Activated CD8-positive, alpha-beta memory T cell treated with anti-CD3 and anti-CD28 coated beads, Interleukin-2, amount 10 ng/mL, durations not matched to agents 7 days and 5 days (primary cell): ENCODE results near the gene MAD1L1. TPM values are rescaled to one million over a fixed set of nuclear protein-coding genes. Genes with fewer than 3 reads are reported as not detected.

ENCODE experiments used
- ATAC-seq: fragments of 150-1000 bp; cut with Tn5 transposase; one replicate; pipeline ENCODE4 v1.10.0; 2021; ENCODE audit warnings: moderate library complexity
- CTCF ChIA-PET: fragments of 350-600 bp; sonication (Branson Sonifier 250); formaldehyde crosslinking; loops from one replicate; lab custom pipeline; 2021; ENCODE audit warnings: antibody characterized with exemption; lab: Charles Lee
- DNase-seq: peaks from one replicate; pipeline ENCODE4 v3.0.0-alpha.2; 2020
- H3K27ac Mint-ChIP-seq: one replicate; pipeline ENCODE4 v1.8.0; 2021; ENCODE audit warnings: mild to moderate bottlenecking, mixed read lengths
- H3K27me3 Mint-ChIP-seq: one replicate; pipeline ENCODE4 v1.8.0; 2021; ENCODE audit warnings: mixed read lengths
- H3K36me3 Mint-ChIP-seq: one replicate; pipeline ENCODE4 v1.8.0; 2021; ENCODE audit warnings: mild to moderate bottlenecking, mixed read lengths
- H3K4me1 Mint-ChIP-seq: one replicate; pipeline ENCODE4 v1.8.0; 2021; ENCODE audit warnings: mixed read lengths
- H3K4me3 Mint-ChIP-seq: one replicate; pipeline ENCODE4 v1.8.0; 2021; ENCODE audit warnings: mild to moderate bottlenecking, moderate library complexity, mixed read lengths
- H3K9me3 Mint-ChIP-seq: one replicate; pipeline ENCODE4 v1.8.0; 2022; ENCODE audit warnings: low read depth, mixed read lengths
- total RNA-seq, 2 experiments: library from RNA; stranded (reverse); gene quantifications; one replicate each; pipeline ENCODE4 v1.2.3, GENCODE V29; 2021

MAD1L1 gene
- total RNA-seq, 2 experiments from 2014 or later = 60.0 to 97.7 TPM

DNA sequence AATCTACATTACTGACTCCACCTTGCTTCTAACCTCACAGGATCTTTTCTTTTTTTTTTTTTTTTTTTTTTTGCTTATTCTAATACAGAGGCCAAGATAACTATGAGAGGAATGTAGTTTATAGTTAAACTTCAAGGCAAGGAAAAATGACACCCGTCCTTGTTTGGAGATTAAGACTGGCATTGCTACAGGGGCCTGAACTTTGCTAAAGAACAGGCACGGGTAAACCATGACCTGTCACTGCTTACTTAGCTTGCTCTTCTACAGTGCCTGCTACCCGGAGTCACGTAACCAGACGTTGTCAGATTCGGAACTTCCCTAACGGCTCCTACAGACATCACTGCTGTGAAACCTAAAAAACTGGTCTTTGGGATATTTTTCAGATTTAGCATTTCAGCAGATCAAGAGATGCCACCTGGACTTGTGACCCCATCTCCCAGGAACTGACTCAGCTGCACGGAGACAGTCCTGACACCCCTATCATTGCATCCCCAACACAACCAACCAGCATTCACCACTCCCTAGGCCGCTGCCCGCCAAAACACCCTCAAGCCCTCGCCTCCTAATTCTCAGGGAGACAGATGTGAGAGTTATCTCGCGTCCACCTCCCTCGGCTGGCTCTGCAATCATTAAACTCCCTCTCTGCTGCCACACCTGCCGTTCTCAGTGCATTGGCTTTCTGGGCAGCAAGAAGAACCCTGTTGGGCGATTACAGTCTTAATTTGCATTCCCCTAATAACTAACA lies 27.5 kb downstream of the MAD1L1 start:
- DNase-seq = no peak
- Mint-ChIP-seq H3K27ac (no peak overlapping the region), H3K4me1 (peaks cover 2% of the 10 kb centered on the region), H3K27me3 (no peaks in the 10 kb centered on the region), H3K4me3 (no peak overlapping the region), H3K36me3 (peaks cover 2% of the 10 kb centered on the region), H3K9me3 (no peaks in the 10 kb centered on the region)
- CTCF ChIA-PET = interaction anchor here (0.5 kb wide), 1 partner anchor 417 kb away, joined by 3 read pairs; no protein-coding TSS in a partner anchor
- no peak for ATAC-seq

DNA sequence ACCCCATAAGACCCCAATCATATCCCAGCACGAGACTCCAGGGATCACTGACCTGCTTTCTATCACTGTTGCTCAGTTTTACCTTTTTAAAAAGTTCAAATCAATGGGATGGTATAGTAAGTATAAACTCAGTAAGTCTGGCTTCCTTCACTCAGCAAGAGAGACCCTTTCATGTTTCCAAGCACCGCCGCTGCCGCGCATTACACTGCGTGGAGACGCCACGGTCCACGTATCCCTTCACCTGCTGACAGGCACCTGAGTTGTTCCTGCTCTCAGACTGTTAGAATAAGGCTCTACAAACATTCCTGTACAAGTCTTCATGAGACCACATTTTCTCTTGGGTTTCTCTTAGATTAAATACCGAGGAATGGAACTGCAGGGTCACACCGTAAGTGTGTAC lies 28.3 kb downstream of the MAD1L1 start:
- Mint-ChIP-seq H3K4me1 (no peaks in the 10 kb centered on the region), H3K4me3 (no peak overlapping the region), H3K27me3 (no peaks in the 10 kb centered on the region), H3K9me3 (no peaks in the 10 kb centered on the region), H3K36me3 (peaks cover 3% of the 10 kb centered on the region), H3K27ac (no peak overlapping the region)
- CTCF ChIA-PET = interaction anchor here (1.5 kb wide), 1 partner anchor 10 kb away, joined by 5 read pairs; no protein-coding TSS in a partner anchor
- no peak for DNase-seq
- no peak for ATAC-seq

DNA sequence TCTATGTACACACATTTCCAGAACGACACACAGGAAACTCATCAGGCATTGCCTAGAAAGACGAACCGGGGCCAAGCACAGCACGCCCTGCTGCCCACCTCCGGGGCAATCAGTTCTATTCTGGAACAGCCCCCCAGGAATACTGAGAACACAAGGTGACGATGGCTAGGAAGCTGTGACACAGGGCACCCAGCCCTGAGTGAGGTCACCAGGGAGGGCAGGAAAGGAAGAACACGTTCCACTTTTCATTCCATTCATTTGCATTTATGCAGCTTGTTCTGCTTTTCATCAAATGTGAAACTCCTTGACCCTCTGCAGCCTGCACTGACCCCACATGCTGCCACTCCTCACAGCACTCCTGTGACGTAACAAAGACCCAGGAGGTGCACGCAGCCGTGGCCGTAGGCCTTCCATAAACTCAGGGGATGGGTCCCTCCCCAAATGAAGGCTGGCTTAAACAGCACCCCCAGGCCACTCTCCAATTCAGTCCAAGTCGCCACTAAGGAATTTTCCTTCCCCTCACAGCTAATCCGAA lies 28.9 kb downstream of the MAD1L1 start:
- CTCF ChIA-PET = interaction anchor here (1.5 kb wide), 1 partner anchor 9 kb away, joined by 5 read pairs; no protein-coding TSS in a partner anchor
- ATAC-seq (no peak), DNase-seq (no peak)
- no peaks in the 10 kb centered on the region for H3K27me3 Mint-ChIP-seq
- no peaks in the 10 kb centered on the region for H3K9me3 Mint-ChIP-seq
- H3K27ac Mint-ChIP-seq = no peak overlapping the region
- no peak overlapping the region for H3K4me3 Mint-ChIP-seq
- H3K4me1 Mint-ChIP-seq = no peaks in the 10 kb centered on the region
- peaks cover 3% of the 10 kb centered on the region for H3K36me3 Mint-ChIP-seq

DNA sequence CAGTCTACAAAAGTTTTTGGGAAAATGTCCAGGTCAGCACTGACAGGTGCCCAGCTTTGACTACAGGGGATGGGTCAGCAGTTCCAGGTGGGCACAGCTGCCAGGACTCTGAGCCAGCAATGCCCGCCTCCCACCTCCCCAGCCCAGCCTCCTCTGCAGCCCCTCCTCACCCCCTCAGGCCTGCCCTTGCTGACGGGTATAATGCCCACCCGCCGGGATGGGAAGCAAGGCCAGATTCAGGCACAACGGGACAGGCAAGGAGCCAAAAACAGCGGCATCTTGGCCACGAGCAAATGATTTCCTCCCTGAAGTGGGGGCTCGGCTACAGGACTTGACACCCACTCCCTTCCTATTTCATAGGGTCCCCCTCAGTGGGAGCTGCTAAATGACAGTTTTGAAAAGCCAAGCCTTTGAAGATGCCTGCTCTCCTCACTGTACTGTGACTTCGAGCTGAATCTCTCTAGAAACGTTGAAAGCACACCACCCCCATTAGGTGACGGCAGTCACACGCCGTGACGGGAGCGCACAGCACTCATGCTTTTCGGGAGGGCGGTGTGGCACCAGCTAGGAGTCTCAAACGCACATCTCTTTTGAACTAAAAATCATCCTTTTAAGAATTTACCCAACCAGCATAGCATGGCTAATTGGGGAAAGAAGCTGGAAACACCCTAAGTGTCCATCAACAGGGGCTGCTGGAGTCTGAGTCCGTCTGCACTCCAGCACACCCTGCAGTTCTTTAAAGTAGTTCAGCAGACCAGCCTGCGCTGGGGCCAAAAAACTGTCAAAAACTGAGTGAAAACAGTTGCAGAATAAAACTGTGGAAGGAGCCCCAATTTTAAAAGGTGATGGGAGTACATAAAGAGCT lies 29.6 kb downstream of the MAD1L1 start:
- no peak for ATAC-seq
- DNase-seq = no peak
- H3K27me3 Mint-ChIP-seq = no peaks in the 10 kb centered on the region
- H3K4me1 Mint-ChIP-seq = no peaks in the 10 kb centered on the region
- CTCF ChIA-PET = interaction anchor here (0.6 to 1.5 kb wide), 2 partner anchors 8 to 12 kb away, joined by 3 to 5 read pairs; no protein-coding TSS in a partner anchor
- no peak overlapping the region for H3K4me3 Mint-ChIP-seq
- H3K27ac Mint-ChIP-seq = no peak overlapping the region
- peaks cover 3% of the 10 kb centered on the region for H3K36me3 Mint-ChIP-seq
- H3K9me3 Mint-ChIP-seq = no peaks in the 10 kb centered on the region

DNA sequence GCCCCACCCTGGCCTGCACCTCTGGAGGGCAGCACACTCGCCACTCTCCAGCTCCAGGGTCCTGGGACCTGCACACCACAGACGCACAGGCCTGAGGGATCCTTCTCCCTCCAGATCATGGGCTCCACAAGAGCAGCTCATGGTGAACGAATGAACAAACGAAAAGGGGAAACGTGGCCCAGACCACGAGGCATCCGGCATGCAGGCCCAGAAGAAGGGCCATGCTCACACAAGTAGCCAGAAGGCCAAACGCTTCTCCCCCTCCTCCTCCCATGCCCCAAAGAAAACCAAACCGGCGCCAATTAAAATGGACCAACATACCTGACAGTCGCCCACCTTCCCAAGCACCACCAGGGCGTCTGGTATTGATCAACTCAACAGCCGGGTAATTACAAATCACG lies 30.4 kb downstream of the MAD1L1 start:
- DNase-seq = no peak
- H3K4me1 Mint-ChIP-seq = no peaks in the 10 kb centered on the region
- ATAC-seq = no peak
- peaks cover 3% of the 10 kb centered on the region for H3K36me3 Mint-ChIP-seq
- no peak overlapping the region for H3K27ac Mint-ChIP-seq
- H3K27me3 Mint-ChIP-seq = no peaks in the 10 kb centered on the region
- no peak overlapping the region for H3K4me3 Mint-ChIP-seq
- CTCF ChIA-PET = no interaction called here
- H3K9me3 Mint-ChIP-seq = no peaks in the 10 kb centered on the region

DNA sequence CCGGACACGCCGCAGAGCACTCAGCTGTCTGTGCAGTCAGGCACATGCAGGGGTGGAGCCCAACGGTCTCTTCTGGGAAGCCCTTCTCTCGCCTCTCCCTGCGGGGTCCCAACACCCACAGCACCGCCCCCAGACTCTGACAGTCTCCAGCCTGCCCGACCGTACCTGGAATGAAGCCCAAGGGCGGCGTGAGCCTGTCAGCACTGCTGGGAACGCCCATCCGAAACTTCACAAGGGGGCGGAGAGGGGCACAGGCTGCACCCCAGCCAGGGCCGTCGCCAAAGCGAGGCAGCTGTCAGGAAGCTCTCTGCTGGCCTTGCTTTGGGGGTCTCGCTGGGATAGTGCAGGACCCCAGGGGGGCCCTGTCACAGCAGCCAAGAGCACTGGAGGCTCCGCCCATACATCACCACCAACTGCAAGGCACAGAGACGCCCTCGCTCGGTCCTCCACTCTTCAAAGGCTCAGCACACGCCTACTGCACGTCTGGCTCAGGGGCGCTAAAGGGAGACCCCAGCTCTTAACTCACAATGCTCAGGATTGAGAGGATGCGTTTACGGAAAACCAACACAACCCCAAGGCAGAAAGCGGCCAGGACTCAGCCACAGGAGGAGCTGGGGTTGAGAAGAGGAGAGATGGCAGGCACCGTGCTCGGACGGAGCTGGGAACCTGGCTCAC lies 30.9 kb downstream of the MAD1L1 start:
- ATAC-seq = no peak
- no peak for DNase-seq
- H3K27me3 Mint-ChIP-seq = no peaks in the 10 kb centered on the region
- no peaks in the 10 kb centered on the region for H3K9me3 Mint-ChIP-seq
- H3K4me3 Mint-ChIP-seq = no peak overlapping the region
- H3K36me3 Mint-ChIP-seq = peaks cover 7% of the 10 kb centered on the region
- H3K4me1 Mint-ChIP-seq = no peaks in the 10 kb centered on the region
- H3K27ac Mint-ChIP-seq = no peak overlapping the region
- CTCF ChIA-PET = no interaction called here

DNA sequence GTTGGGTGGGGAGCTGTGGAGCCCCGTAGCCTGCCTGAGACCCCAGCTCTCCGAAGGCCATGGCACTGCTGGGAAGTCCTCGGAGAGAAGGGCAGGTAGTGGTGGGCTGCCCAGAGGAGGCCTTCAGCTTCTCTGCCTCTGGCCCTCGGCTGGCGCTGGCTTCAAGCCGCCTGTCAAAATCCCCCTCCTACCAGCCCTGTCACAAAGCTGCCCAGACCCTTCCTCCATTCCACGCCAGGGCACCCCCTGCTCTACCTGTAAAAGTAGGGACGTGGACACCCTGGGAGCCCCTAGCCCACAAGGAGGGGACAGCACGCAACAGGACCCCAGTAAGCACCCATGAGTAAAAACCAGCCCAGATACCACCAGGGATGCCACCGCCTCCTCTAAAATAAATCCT lies 31.6 kb downstream of the MAD1L1 start:
- Mint-ChIP-seq H3K4me1 (no peaks in the 10 kb centered on the region), H3K4me3 (no peak overlapping the region), H3K27ac (no peak overlapping the region), H3K9me3 (no peaks in the 10 kb centered on the region), H3K36me3 (peaks cover 12% of the 10 kb centered on the region), H3K27me3 (no peaks in the 10 kb centered on the region)
- CTCF ChIA-PET = no interaction called here
- ATAC-seq = no peak
- no peak for DNase-seq

DNA sequence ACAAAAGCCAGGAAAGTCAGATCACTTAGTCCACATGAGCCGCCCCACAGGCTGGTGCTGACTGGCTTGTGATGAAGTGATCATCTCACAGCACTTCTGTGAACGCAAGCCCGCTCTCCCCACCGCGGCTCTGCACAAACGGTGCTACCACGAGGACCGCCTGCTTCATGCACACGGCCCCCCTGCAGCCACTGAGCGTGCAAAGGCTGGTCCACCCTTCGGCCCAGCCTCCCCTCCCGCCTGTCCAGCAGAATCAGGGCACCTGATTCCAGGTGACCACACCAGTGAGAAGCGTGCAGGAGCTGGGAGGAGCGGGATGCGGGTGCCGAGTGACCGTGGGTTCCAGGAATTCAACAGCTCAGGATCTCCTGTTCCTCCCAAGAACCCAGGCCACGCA lies 32.2 kb downstream of the MAD1L1 start:
- H3K9me3 Mint-ChIP-seq = no peaks in the 10 kb centered on the region
- no peaks in the 10 kb centered on the region for H3K27me3 Mint-ChIP-seq
- H3K36me3 Mint-ChIP-seq = peaks cover 18% of the 10 kb centered on the region
- no peak for ATAC-seq
- H3K4me1 Mint-ChIP-seq = no peaks in the 10 kb centered on the region
- no peak for DNase-seq
- CTCF ChIA-PET = no interaction called here
- no peak overlapping the region for H3K4me3 Mint-ChIP-seq
- H3K27ac Mint-ChIP-seq = no peak overlapping the region

DNA sequence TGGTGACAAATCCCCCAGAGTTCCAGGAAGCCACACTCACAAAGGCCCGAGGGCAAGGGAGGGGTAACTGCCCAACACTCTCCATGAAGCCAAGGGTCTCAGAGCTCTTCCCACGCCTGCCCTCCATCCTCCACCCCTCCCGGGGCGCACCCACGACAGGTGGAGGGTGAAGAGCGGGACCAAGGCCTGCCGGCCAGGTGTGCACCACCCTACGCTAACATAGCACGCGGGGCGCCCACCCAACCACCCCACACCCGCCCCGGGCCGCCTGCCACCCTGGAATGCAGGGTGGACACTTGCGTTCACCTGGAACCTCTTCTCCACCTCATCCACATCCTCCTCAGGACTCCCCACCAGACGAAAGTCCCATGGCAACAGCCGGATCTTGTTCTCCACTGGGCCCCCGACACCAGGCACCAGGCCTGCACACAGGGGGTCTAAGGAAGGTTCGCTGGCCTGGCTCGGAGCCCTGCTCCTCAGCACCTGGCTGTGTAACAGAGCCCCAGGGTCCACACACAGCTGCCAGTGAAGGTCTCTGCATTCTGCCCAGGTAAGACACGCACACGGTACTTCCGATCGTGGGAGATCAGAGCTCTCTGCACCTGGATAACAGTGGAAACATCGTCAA lies 32.7 kb downstream of the MAD1L1 start:
- DNase-seq (no peak), ATAC-seq (no peak)
- no peaks in the 10 kb centered on the region for H3K27me3 Mint-ChIP-seq
- H3K27ac Mint-ChIP-seq = no peak overlapping the region
- CTCF ChIA-PET = no interaction called here
- H3K4me1 Mint-ChIP-seq = no peaks in the 10 kb centered on the region
- no peaks in the 10 kb centered on the region for H3K9me3 Mint-ChIP-seq
- H3K36me3 Mint-ChIP-seq = peaks cover 23% of the 10 kb centered on the region
- no peak overlapping the region for H3K4me3 Mint-ChIP-seq

DNA sequence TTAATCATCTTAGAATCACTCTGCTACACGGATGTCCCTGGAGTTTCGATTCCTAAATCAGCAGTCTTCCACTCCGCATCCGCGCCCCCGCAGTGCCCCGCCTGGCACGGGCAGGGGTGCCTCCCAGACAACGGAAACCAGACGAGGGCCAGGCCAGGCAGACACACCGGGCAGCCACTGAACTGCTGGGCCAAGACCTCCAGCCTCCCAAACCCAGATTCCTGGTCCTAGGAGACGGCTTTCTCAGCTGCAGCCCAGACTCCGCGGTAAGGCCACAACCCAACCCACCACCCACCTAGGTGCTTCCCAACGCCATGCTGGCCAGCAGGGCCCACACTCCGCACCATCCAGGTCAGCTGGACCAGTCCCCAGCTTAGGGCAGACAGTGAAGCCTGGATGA lies 33.2 kb downstream of the MAD1L1 start:
- Mint-ChIP-seq H3K4me1 (no peaks in the 10 kb centered on the region), H3K9me3 (no peaks in the 10 kb centered on the region), H3K4me3 (no peak overlapping the region), H3K27ac (no peak overlapping the region), H3K36me3 (peaks cover 24% of the 10 kb centered on the region), H3K27me3 (no peaks in the 10 kb centered on the region)
- no peak for ATAC-seq
- no peak for DNase-seq
- CTCF ChIA-PET = interaction anchor here (0.6 kb wide), 1 partner anchor 558 kb away, joined by 3 read pairs; no protein-coding TSS in a partner anchor

DNA sequence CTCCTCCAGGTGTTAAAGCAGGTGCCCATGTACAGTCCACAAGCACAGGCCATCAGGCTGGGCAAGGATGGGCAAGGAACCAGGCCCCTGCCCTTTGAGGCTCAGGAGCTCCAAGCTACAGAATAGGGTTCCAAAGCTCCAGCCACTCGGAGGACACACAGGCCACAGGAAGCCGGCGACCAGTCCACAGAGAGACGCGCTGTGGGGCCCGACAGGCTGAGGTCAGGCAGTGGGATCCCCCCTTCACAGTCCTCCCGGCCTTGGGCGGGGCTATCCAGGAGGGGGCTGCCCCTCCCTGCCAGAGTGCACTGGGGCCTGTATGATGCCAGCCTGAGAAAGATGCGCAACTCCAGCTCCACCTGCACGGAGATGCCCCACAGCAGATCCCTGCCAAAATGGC lies 34.0 kb downstream of the MAD1L1 start:
- CTCF ChIA-PET = no interaction called here
- H3K4me1 Mint-ChIP-seq = no peaks in the 10 kb centered on the region
- no peak overlapping the region for H3K27ac Mint-ChIP-seq
- H3K4me3 Mint-ChIP-seq = no peak overlapping the region
- no peaks in the 10 kb centered on the region for H3K27me3 Mint-ChIP-seq
- no peak for ATAC-seq
- H3K36me3 Mint-ChIP-seq = peaks cover 25% of the 10 kb centered on the region
- DNase-seq = no peak
- H3K9me3 Mint-ChIP-seq = no peaks in the 10 kb centered on the region

DNA sequence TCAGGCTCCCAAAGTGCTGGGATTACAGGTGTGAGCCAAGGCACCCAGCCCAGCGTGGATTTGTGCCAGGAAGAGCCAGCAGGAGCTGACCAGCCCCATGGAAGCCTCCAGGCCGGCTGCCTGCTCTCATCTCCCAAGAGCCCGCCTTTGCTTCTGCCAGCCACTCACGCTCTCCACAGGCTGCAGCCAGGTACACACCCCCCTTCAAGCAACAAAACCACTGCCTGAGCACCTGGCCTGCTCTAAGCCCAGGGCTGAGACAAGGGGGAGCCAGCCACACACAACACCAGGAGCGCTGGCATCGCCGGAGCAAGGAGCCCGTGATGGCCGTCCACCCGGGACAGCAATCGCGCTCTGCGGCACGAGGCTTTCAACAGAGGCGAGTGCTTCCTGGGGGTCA lies 34.5 kb downstream of the MAD1L1 start:
- no peak overlapping the region for H3K4me3 Mint-ChIP-seq
- H3K27me3 Mint-ChIP-seq = no peaks in the 10 kb centered on the region
- H3K4me1 Mint-ChIP-seq = no peaks in the 10 kb centered on the region
- peaks cover 25% of the 10 kb centered on the region for H3K36me3 Mint-ChIP-seq
- no peak overlapping the region for H3K27ac Mint-ChIP-seq
- no peak for DNase-seq
- CTCF ChIA-PET = no interaction called here
- H3K9me3 Mint-ChIP-seq = no peaks in the 10 kb centered on the region
- ATAC-seq = no peak
